Upper lobe of right lung (tissue), 1 donor: ENCODE data around the gene PTBP3. TPM values are rescaled to one million over a fixed set of nuclear protein-coding genes. Genes with fewer than 3 reads are reported as not detected.

ENCODE experiments used
- ATAC-seq: fragments of 200-7000 bp; cut with Tn5 transposase; one replicate; pipeline ENCODE4 v1.9.1; 2020; ENCODE audit warnings: mild to moderate bottlenecking, moderate library complexity
- DNase-seq: peaks from one replicate; pipeline ENCODE4 v3.0.0-alpha.2; 2020
- H3K27ac ChIP-seq: fragments of 200-600 bp; one replicate; pipeline ENCODE4 v1.8.0; 2022
- H3K27me3 ChIP-seq: fragments of 200-600 bp; one replicate; pipeline ENCODE4 v1.8.0; 2022; ENCODE audit warnings: mild to moderate bottlenecking
- H3K36me3 ChIP-seq: fragments of 200-600 bp; one replicate; pipeline ENCODE4 v1.8.0; 2022
- H3K4me1 ChIP-seq: fragments of 200-600 bp; one replicate; pipeline ENCODE4 v1.8.0; 2022
- H3K4me3 ChIP-seq: fragments of 200-600 bp; one replicate; pipeline ENCODE4 v1.8.0; 2022; ENCODE audit warnings: mild to moderate bottlenecking
- H3K9me3 ChIP-seq: fragments of 200-600 bp; one replicate; pipeline ENCODE4 v1.8.0; 2022
- intact Hi-C: fragments of 100-400 bp; cut with DNase I; formaldehyde crosslinking; loops from one replicate; pipeline ENCODE4 v1.11.0; 2022
- total RNA-seq: library from RNA; stranded (reverse); fragmentation: NEBNext Ultra II Directional; extraction: Animal tissue kit (Norgen Biotek cat#: 25700); gene quantifications from one replicate; pipeline ENCODE4 v1.2.1, GENCODE V29; 2021
- TF ChIP-seq, protein P1 (sequence below): fragments of 200-600 bp; IDR thresholded peaks from one replicate; pipeline ENCODE4 v1.8.0; 2022; ENCODE audit warnings: antibody characterized with exemption
- donor health status: DM: no; HTN: yes; CAD: no; lungs with severe emphysema.

Gene PTBP3
- total RNA-seq, 1 donor from 2014 or later, result 77.6 TPM

DNA sequence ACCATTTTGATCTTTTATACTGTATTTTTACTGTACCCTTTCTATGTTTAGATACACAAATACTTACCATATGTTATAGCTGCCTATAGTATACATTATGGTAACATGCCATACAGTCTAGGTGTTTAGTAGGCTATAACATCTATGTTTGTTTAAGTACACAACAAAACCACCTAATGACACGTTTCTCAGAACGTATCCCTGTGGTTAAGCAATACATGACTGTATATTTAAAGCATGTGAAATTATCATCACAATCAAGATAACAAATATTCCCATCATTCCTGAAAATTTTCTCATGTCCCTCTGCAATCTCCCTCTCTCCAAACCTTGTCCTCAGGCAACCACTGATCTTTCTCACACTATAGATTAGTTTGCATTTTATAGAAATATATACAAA is 91.9 kb downstream of the PTBP3 start:
- DNase-seq (no peak), ATAC-seq (no peak)
- Histone ChIP-seq H3K9me3 (no peaks in the 10 kb centered on the region), H3K4me1 (no peaks in the 10 kb centered on the region), H3K27ac (no peak overlapping the region), H3K36me3 (peaks cover 14% of the 10 kb centered on the region), H3K4me3 (no peak overlapping the region), H3K27me3 (no peaks in the 10 kb centered on the region)
- TF ChIP-seq, protein P1, sequence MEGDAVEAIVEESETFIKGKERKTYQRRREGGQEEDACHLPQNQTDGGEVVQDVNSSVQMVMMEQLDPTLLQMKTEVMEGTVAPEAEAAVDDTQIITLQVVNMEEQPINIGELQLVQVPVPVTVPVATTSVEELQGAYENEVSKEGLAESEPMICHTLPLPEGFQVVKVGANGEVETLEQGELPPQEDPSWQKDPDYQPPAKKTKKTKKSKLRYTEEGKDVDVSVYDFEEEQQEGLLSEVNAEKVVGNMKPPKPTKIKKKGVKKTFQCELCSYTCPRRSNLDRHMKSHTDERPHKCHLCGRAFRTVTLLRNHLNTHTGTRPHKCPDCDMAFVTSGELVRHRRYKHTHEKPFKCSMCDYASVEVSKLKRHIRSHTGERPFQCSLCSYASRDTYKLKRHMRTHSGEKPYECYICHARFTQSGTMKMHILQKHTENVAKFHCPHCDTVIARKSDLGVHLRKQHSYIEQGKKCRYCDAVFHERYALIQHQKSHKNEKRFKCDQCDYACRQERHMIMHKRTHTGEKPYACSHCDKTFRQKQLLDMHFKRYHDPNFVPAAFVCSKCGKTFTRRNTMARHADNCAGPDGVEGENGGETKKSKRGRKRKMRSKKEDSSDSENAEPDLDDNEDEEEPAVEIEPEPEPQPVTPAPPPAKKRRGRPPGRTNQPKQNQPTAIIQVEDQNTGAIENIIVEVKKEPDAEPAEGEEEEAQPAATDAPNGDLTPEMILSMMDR, result no peak
- intact Hi-C loops, result no loop called here

DNA sequence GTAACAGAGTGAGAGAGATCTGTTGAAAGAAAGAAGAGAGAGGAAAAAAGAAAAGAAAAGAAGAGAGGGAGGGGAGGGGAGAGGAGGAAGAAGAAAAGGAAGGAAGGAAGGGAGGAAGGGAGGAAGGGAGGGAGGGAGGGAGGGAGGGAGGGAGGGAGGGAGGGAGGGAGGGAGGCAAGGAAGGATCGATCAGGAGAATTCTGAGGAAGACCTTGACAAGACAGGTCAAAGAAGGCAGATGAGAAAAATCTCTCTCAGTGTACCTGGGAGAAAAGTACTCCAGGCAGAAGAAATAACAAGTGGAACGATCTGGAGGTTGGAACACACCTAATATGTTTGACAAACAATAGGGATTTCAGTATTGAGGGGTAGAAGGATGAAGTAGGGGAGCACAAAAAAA is 93.7 kb downstream of the PTBP3 start:
- H3K4me1 ChIP-seq, result no peaks in the 10 kb centered on the region
- H3K4me3 ChIP-seq, result no peak overlapping the region
- no peaks in the 10 kb centered on the region for H3K27me3 ChIP-seq
- intact Hi-C loops, result no loop called here
- peaks cover 9% of the 10 kb centered on the region for H3K36me3 ChIP-seq
- TF ChIP-seq, protein P1, result no peak
- DNase-seq, result no peak
- H3K9me3 ChIP-seq, result no peaks in the 10 kb centered on the region
- no peak overlapping the region for H3K27ac ChIP-seq
- ATAC-seq, result no peak

- DNase-seq (no peak), ATAC-seq (no peak)
- no peaks in the 10 kb centered on the region for H3K27me3 ChIP-seq
- no peak overlapping the region for H3K27ac ChIP-seq
- TF ChIP-seq, protein P1, result no peak
- H3K9me3 ChIP-seq, result no peaks in the 10 kb centered on the region
- no peaks in the 10 kb centered on the region for H3K4me1 ChIP-seq
- H3K4me3 ChIP-seq, result no peak overlapping the region
- intact Hi-C loops, result no loop called here
- peaks cover 9% of the 10 kb centered on the region for H3K36me3 ChIP-seq
Measured at GRCh38 chr9:112239284-112239683, 94.1 kb downstream of the PTBP3 start.

DNA sequence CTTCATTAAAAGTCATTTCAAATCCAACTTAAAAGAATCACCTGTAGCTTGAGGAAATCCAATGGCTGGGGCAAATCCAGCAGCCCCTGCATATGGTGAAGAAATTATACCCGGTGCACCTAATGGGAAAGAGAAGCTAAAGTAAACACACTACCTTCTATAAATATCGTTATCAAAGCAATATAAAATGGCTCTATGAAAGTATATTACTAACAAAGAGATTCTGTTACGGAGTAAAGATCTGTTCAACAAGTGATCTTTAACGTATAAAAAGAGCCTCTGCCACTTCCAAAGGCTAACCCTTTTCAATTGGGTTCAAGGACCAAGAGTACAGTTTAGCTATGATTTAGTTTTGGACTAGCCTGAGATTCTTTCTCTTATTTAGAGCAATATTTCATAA is 98.6 kb downstream of the PTBP3 start:
- DNase-seq (no peak), ATAC-seq (no peak)
- Histone ChIP-seq H3K4me1 (no peaks in the 10 kb centered on the region), H3K4me3 (no peak overlapping the region), H3K27me3 (no peaks in the 10 kb centered on the region), H3K27ac (no peak overlapping the region), H3K9me3 (no peaks in the 10 kb centered on the region), H3K36me3 (no peaks in the 10 kb centered on the region)
- intact Hi-C loops, result no loop called here
- TF ChIP-seq, protein P1, result no peak

- Histone ChIP-seq H3K4me1 (no peaks in the 10 kb centered on the region), H3K9me3 (no peaks in the 10 kb centered on the region), H3K27me3 (no peaks in the 10 kb centered on the region), H3K4me3 (no peak overlapping the region), H3K36me3 (peaks cover 6% of the 10 kb centered on the region), H3K27ac (no peak overlapping the region)
- intact Hi-C loops, result no loop called here
- TF ChIP-seq, protein P1, result no peak
- DNase-seq (no peak), ATAC-seq (no peak)
Measured at GRCh38 chr9:112233769-112234168, 99.7 kb downstream of the PTBP3 start.

DNA sequence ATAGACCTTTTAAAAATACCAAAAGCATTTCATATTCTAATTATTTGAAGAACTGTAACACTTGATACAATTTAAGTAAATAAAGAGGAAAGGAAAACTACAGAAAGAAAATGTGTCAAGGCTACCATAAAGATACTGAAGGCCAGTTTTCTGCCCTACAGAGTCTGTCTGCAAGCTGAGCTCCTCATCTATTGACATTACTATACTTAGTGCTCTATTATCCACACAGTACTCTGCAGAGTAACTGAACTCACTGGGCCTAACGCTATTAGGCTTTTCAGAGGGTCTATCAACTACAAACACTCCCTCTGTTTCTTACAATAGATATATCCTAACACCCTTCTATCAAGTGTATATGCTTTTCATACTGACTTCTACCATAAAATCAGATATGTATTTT is 101.2 kb downstream of the PTBP3 start:
- ATAC-seq, result no peak

More for the DNA sequence above, 101.2 kb downstream of the PTBP3 start:
- no peak for DNase-seq
- H3K9me3 ChIP-seq, result no peaks in the 10 kb centered on the region
- intact Hi-C loops, result no loop called here
- H3K27ac ChIP-seq, result no peak overlapping the region
- H3K4me1 ChIP-seq, result no peaks in the 10 kb centered on the region
- no peaks in the 10 kb centered on the region for H3K27me3 ChIP-seq
- peaks cover 21% of the 10 kb centered on the region for H3K36me3 ChIP-seq
- no peak overlapping the region for H3K4me3 ChIP-seq
- TF ChIP-seq, protein P1, result no peak
